GM12865 (cell line): ENCODE measurements around the gene CYGB.

Experiments used
- DNase-seq: peaks from one replicate; pipeline ENCODE4 v3.0.0; 2010; ENCODE audit warnings: low read depth
- H3K4me3 ChIP-seq: 2 replicates; pipeline ENCODE4 v1.5.1; 2011; ENCODE audit warnings: mild to moderate bottlenecking, low read depth, low read length, control low read depth
- TF ChIP-seq, protein P1 (sequence below): IDR thresholded peaks from 2 replicates; pipeline ENCODE4 v1.5.1; 2011; ENCODE audit warnings: low read length, control low read depth, low read depth, inconsistent platforms; ENCODE audit not compliant: insufficient read depth; ENCODE audit errors: missing control alignments

Gene CYGB

DNA sequence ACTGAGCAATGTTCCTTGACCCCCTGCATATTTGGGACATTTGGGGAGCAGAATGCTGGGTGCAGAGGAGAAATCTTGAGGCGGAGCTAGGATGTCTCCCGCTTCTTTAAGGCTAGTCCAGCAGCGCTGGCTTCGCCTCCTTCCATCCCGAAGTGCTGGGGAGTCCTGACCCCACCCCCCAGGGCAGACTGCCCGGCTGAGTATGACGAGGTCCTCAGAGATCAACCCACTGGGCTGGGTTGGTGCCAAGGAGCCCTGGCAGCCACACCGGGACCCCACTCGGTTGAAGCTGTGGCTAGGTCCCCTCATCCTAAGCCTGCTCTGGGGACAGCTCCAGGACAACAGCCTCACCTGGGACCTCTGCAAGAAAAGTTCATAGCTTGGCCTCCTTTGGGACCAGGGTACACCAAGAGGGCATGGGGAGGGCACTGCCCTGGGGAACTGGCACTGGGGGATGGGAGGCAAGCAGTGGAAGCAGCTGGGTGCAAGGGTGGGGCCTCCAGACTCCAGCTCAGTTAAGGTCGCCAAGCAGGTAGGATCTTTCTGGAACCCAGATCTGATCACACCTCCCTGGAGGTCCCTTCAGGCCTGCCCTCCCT lies 47.3 kb downstream of the CYGB start:
- TF ChIP-seq, protein P1, sequence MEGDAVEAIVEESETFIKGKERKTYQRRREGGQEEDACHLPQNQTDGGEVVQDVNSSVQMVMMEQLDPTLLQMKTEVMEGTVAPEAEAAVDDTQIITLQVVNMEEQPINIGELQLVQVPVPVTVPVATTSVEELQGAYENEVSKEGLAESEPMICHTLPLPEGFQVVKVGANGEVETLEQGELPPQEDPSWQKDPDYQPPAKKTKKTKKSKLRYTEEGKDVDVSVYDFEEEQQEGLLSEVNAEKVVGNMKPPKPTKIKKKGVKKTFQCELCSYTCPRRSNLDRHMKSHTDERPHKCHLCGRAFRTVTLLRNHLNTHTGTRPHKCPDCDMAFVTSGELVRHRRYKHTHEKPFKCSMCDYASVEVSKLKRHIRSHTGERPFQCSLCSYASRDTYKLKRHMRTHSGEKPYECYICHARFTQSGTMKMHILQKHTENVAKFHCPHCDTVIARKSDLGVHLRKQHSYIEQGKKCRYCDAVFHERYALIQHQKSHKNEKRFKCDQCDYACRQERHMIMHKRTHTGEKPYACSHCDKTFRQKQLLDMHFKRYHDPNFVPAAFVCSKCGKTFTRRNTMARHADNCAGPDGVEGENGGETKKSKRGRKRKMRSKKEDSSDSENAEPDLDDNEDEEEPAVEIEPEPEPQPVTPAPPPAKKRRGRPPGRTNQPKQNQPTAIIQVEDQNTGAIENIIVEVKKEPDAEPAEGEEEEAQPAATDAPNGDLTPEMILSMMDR = no peak
- no peak overlapping the region for H3K4me3 ChIP-seq
- no peak for DNase-seq

DNA sequence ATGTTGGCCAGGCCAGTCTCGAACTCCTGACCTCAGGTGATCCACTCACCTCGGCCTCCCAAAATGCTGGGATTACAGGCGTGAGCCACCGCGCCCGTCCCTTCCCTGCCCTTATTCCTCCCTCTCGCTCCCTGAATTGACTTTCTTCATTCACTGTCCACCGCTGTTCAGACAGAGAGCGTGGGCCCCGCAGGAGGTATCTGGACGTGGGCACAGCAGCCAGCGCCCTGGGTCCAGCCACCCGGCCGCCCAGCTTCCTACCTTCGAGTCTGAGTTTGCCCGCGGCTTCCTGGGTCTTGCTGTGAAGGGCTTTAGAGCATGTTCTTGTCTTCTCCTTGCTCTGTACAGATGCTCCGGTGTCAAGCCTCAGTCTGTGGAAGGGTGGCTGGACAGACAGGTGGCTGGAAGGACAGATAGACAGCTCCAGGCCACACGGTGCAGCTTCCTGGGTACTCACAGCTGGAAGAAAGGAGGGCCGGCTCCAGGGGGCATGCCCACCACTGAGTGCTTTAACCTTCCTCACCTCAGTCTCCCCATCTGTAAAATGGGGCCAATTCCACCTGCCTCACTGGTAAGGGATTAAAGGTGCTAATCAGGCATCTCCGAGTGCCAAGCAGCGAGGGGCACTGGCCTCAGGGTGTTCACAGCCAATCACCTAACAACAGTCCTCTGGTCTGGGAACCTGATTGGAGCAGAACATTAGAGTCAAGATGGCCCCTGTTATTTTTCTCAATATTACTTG lies 49.9 kb downstream of the CYGB start:
- no peak for DNase-seq
- TF ChIP-seq, protein P1 = no peak
- H3K4me3 ChIP-seq = no peak overlapping the region

DNA sequence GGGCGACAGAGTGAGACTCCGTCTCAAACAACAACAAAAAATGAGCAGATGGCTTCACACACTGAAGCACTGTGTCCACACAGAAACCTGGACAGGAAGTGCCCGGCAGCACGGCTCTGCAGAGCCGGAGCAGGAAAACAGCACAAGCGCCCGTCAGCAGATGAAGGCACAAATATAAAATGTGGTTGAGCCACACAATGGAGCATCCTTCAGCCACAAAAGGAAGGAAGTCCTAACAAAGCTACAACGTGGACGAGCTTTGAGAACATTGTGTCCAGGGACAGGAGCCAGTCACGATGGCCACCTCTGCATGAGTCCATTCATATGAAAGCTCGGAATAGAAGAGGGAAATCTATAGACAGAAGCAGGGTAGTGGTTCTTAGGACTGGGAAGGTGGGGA lies 51.9 kb downstream of the CYGB start:
- H3K4me3 ChIP-seq = no peak overlapping the region
- no peak for DNase-seq
- TF ChIP-seq, protein P1 = no peak

DNA sequence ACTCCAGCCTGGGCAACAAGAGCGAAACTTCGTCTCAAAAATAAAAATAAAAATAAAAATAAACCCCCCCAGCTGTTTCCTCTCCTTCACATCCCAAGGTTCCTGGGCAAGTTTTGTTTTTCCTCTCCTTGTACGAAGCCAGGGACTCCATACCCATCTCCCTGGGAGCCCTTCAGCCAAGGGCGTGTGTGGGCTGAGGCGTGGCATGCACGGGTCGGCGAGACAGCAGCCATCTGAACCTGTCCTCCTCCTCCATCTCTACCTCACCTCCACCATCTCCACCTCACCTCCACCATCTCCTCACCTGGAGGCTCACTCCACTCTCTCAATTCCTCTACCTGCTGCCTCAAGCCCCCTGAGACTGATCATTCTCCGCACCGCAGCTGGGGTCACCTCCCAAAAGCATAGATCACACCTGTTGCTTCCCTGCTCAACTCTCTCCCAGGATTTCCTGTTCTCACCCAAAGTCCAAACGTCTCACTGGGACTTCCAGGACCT lies 53.2 kb downstream of the CYGB start:
- no peak overlapping the region for H3K4me3 ChIP-seq
- DNase-seq = no peak
- TF ChIP-seq, protein P1 = no peak

DNA sequence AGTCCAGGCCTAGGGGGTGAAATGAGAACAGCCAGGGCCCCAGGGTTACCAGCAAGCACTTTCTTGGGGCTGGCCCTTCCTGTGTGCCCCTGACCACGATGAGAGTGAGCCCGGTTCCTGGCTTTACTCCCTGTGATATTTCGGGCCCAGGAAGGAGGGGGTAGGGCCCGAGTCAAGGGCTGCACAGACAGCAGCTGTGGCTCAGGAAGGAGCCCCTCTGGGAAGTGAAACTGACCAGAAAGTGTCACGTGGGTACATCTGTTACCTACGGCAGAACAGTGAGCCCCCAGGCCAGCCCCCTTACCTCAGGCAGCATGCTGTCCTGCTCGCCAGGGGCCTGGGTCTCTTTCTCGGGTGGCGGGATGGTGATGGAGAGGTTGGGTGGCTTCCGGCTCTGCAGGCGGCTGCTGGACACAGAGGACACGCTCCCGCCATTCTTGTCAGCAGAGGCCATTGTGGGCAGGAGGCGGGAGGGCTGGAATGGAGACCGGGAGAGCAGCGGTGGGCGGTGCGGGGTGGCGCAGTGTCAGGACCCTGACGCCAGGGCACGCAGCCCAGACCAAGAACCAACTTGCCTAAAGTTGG lies 56.3 kb downstream of the CYGB start:
- peak; percentile 93 for DNase-seq
- H3K4me3 ChIP-seq = peak overlapping the region; percentile 83
- TF ChIP-seq, protein P1 = no peak

DNA sequence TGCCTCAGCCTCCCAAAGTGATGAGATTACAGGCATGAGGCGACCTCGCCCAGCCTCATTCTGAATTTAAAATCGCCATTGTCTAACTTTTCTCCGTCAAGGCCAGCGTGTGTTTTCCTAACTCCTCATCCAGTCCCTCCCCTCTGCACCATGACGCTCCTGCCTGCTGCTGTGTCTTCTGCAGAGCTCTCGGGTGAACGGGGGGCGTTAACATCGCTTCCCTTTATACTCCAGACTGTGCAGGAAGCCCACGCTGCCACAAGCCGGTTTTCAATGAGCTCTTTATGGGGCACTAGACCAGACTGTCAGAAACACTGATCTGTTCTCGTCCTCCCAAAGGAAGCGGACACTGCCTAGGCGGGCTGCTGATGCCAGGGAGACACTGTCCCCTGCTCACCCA lies 56.9 kb downstream of the CYGB start:
- TF ChIP-seq, protein P1 = no peak
- DNase-seq = peak; percentile 79
- peak overlapping the region; percentile 83 for H3K4me3 ChIP-seq
